GM11168 (cell line): ENCODE results near the gene ABCA2.
"Not testable (repeated sequence)": the region's sequence is repeated elsewhere in the genome, so short reads cannot be mapped to it uniquely, and the experiment has no call there.

ENCODE experiments used
- in situ Hi-C: fragments of 300-500 bp; cut with MboI; formaldehyde crosslinking; loops from one replicate; pipeline ENCODE4 v1.12.0; 2022; ENCODE audit warnings: low sequenced_read_pairs; ENCODE audit not compliant: unreplicated experiment

ABCA2 gene

GRCh38 chr9:137006116-137007003 lies 21.7 kb downstream of the ABCA2 start:
- in situ Hi-C loops: no loop called here

- in situ Hi-C loops: not testable (repeated sequence)
Observed at GRCh38 chr9:137004285-137004684, 23.8 kb downstream of the ABCA2 start.

- in situ Hi-C loops: no loop called here
Observed at GRCh38 chr9:137002646-137003041, 25.4 kb downstream of the ABCA2 start.

GRCh38 chr9:137001857-137002645 lies 26.0 kb downstream of the ABCA2 start:
- in situ Hi-C loops: no loop called here

- in situ Hi-C loops: no loop called here
Observed at GRCh38 chr9:137000177-137000930, 27.7 kb downstream of the ABCA2 start.

GRCh38 chr9:136997830-136998234 lies 30.2 kb downstream of the ABCA2 start:
- in situ Hi-C loops: no loop called here

- in situ Hi-C loops: no loop called here
Observed at GRCh38 chr9:136997371-136997770, 30.7 kb downstream of the ABCA2 start.

- in situ Hi-C loops: no loop called here
Observed at GRCh38 chr9:136996361-136997292, 31.4 kb downstream of the ABCA2 start, which contains the start of gene CLIC3. TSS of gene CLIC3 (minus strand) at chr9:136996568. CDS start at chr9:136996543, 25 bp downstream.

- in situ Hi-C loops: no loop called here
Observed at GRCh38 chr9:136995772-136996311, 32.2 kb downstream of the ABCA2 start.

GRCh38 chr9:136995362-136995761 lies 32.7 kb downstream of the ABCA2 start:
- in situ Hi-C loops: no loop called here

GRCh38 chr9:136994888-136995230 lies 33.2 kb downstream of the ABCA2 start:
- in situ Hi-C loops: no loop called here

GRCh38 chr9:136994180-136994887 lies 33.7 kb downstream of the ABCA2 start:
- in situ Hi-C loops: no loop called here

- in situ Hi-C loops: no loop called here
Observed at GRCh38 chr9:136992819-136993369, 35.1 kb downstream of the ABCA2 start.

- in situ Hi-C loops: no loop called here
Observed at GRCh38 chr9:136991993-136992818, 35.8 kb downstream of the ABCA2 start, which contains the start of gene PAXX. TSS of gene PAXX (plus strand) at chr9:136992422. CDS start at chr9:136992444, 22 bp downstream.

- in situ Hi-C loops: no loop called here
Observed at GRCh38 chr9:136990242-136990911, 37.7 kb downstream of the ABCA2 start.

- in situ Hi-C loops: no loop called here
Observed at GRCh38 chr9:136988872-136989271, 39.2 kb downstream of the ABCA2 start.

- in situ Hi-C loops: no loop called here
Observed at GRCh38 chr9:136985853-136986252, 42.2 kb downstream of the ABCA2 start.
